GM19239 (cell line): Measurements from ENCODE around the gene CTSZ.
"Not testable (repeated sequence)": the region's sequence is repeated elsewhere in the genome, so short reads cannot be mapped to it uniquely, and the experiment has no call there.

ENCODE experiments used
- DNase-seq: peaks from one replicate; pipeline ENCODE4 v3.0.0; 2011; ENCODE audit warnings: low spot score; ENCODE audit not compliant: insufficient read length
- FAIRE-seq: peaks from 2 replicates; lab custom pipeline; 2011; peaks lifted over from hg19 to GRCh38; lab: Jason Lieb, UNC

Gene CTSZ

GRCh38 chr20:58984691-58985090, 22.4 kb downstream of the CTSZ start:
- DNase-seq (no peak), FAIRE-seq (no peak)

DNA sequence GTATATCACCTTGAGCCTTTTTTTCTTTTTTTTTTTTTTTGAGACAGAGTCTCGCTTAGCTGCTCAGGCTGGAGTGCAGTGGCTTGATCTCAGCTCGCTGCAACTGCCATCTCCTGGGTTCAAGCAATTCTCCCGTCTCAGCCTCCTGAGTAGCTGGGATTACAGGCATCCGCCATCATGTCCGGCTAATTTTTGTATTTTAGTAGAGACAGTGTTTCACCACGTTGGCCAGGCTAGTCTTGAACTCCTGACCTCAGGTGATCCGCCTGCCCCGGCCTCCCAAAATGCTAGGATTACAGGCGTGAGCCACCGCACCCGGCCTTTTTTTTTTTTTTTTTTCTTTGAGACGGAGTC, 24.0 kb downstream of the CTSZ start:
- FAIRE-seq, DNase-seq: not testable (repeated sequence)

DNA sequence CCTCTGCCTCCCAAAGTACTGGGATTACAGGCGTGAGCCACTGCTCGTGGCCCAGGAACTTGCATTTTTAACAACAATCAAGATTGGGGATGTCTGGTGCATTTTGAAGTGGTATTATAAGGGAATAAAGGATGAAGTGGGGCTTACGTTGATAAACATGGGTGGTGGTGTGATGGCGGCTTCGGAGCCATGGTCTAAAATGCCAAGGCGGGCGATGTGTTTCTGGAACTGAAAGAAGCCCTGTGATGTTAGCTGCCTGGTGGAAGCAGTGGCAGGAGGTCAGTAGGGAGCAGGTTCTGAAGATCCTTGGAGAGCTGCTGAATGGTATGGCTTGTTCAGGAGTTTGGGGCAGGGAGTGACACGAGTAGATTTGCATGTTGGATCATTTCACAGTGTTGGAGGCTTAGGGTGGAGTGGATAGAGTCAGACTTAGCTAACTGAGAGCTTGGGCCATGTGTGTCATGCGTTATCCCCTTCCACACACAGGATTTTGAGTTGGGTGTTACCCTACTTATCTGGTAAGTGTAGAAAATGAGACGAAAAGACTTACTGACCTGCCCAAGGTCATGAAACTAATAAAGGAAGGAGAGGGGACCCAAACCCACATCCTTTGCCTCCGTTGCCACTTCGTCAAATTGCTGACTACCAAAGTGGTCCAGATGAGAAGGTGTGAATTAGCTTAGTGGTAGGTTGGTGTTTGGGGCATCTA, 24.5 kb downstream of the CTSZ start:
- FAIRE-seq (no peak), DNase-seq (no peak)

- DNase-seq, result no peak
- FAIRE-seq, result no peak
These were observed 25.3 kb downstream of the CTSZ start for GRCh38 chr20:58981628-58982364.

DNA sequence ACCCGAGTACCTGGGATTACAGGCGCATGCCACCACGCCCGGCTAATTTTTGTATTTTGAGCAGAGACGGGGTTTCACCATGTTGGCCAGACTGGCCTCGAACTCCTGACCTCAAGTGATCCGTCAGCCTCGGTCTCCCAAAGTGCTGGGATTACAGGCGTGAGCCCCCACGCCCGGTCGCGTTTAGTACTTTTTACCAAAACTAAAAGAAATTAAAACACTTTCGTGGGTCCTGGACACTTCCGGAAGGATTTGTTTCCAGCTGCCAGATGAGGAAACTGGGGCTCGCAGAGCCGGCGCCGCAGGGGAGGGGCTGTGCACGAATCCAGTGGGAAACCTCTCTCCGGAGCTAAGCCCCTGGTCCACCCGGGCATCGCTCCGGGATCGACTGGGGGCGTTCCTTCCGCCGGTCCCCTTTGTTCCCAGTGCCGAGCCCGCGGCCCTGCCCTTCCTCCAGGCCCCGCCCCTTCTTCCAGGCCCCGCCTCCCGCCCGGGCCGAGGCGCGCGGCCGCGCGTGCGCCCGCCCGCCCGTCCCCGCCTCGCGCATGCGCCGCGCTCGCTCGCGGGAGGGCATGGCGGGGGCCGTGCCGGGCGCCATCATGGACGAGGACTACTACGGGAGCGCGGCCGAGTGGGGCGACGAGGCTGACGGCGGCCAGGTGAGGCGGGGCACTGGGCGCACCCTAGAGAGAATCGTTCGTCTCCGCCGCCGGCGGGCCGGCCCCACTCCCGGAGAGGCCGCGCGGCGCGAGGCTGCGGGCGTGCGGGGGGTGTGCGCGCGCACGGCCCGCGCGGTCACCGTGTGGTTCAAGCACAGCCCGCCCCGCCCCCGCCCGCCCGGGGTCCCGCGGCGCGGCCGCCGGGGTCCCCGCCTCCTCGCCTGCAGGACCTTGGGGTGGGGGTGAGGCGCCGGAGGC, 26.1 kb downstream of the CTSZ start, which contains the start of gene NELFCD:
NELFCD (plus strand) TSS at position 546 of the 917 bp plus-strand sequence; CDS start at position 600, 54 bp downstream.
- no peak for FAIRE-seq

DNA sequence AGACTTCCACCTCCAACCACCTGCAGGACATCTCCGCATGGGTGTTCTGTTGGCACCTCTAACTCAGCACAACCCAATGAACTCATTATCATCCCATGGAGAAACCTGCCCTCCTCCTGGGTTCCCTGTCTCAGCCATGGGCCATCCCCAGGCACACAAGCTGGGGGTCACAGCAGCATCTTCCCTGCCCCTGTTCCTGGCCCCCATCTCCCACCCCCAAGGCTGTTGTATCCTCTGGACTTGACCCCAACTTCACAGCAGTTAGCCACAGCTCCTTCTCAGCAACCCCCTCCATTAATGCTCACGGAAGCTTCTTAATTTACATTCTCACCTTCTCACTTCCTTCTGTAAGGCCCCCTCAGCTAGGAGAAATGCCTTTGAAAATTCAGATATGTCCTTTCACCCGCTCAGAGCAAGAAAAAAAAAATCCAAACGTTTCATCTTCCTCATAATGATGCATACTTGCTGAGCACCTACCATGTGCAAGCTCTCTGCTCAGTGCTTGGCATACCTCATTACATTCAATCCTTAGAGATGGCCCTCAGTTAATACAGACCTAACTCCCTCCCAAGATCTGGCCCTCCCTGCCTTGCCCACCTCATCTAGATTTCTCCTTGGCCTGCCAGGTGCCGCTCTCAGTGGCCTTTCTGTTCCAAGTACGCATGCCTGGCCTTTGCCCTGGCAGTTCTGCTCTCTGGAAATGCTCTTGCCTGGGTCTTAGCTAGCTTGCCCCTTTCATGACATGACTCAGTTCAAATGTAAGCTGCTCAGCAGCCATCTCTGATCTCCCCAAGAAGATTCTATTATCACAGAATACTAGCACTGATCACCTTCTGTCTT, 28.5 kb downstream of the CTSZ start:
- FAIRE-seq, result no peak
- DNase-seq, result no peak

More for the DNA sequence above, 26.1 kb downstream of the CTSZ start, which contains the start of gene NELFCD:
- peak; percentile 98 for DNase-seq

- DNase-seq, result no peak
- no peak for FAIRE-seq
These were observed 30.9 kb downstream of the CTSZ start for GRCh38 chr20:58976061-58976730.

GRCh38 chr20:58975353-58975752, 31.7 kb downstream of the CTSZ start:
- FAIRE-seq, result no peak
- DNase-seq, result no peak

GRCh38 chr20:58973866-58974265, 33.2 kb downstream of the CTSZ start:
- DNase-seq (no peak), FAIRE-seq (no peak)

GRCh38 chr20:58973179-58973578, 33.9 kb downstream of the CTSZ start:
- FAIRE-seq, result no peak
- no peak for DNase-seq

- DNase-seq (no peak), FAIRE-seq (no peak)
These were observed 35.6 kb downstream of the CTSZ start for GRCh38 chr20:58971429-58971828.

DNA sequence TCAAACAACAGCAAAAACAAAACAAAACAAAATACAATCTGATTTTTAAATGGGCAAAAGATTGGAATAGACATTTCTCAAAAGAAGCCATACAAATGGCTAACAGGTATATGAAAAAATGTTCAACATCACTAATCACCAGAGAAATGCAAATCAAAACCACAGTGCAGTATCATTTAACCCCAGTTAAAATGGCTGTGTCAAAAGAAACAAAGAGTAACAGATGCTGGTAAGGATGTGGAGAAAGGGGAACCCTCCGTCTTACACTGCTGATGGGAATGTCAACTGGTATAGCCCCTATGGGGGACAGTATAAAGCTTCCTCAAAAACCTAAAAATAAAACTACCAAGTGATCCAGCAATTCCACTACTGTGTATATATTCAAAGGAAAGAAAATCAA, 36.9 kb downstream of the CTSZ start:
- no peak for DNase-seq
- FAIRE-seq, result peak; percentile 47

GRCh38 chr20:58969439-58969838, 37.6 kb downstream of the CTSZ start:
- no peak for DNase-seq
- no peak for FAIRE-seq

DNA sequence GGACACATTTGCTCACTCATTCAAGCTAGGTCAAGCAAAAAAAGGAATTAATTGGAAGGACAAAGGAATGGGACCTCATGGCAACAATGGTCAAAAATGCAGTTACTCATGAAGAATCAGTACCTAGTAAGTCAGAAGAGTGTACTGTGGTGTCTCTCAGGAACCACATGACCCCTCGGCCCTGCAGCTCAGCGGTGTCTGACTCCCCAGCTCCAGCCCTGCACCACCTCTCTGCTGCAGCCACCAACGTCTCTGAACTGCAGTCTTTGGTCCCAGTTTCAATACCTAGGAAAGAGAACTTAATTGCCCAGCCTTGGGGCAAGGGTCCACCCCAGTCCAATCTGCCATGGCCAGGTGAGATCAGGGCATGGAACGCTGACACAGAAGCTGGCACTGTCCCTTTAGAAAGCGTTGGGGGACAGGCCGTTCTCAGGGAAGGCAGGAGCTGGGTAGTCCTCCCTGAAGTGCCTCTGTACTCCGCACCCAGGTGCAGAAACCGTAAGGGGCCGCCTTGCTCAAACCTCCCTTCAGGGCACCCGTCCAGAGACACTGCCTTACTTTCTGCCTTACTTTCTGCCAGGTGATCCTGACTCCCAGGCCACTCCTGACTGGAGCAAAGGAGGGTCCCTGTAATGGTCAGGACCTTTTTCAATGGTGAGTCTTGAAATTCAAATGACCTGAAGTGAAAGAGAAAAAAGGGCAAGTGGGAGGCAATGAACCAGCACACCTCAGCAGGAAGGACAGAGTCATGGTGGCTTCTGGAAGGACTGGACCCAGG, 39.2 kb downstream of the CTSZ start:
- no peak for FAIRE-seq

DNA sequence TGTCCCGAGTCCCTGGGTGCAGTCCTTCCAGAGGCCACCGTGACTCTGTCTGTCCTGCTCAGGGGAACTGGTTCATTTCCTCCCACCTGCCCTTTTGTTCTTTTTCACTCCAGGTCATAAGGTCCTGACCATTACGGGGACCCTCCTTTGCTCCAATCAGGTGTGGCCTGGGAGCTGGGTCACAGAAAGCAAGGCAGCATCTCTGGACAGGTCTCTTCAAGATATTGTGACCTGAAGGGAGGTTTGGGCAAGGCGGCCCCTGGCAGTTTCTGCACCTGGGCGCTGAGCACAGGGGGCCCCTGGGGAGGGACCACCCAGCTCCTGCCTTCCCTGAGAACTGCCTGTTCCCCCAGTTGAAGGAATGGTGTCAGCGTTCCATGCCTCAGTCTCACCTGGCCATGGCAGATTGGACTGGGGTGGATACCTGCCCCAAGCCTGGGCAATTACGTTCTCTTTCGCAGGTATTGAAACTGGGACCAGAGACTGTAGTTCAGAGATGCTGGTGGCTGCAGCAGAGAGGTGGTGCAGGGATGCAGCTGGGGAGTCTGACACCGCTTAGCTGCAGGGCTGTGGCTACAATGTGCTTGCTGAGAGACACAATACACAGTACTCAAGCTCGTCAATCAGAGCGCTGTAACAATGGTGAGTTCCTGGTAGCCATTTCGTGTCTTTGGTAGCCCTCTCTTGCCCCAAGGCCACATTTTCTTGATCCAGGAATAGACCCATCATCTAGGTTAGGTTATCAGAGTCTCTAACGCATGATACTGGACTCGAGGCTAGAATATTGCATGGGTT, 41.6 kb downstream of the CTSZ start:
- FAIRE-seq, result no peak
- DNase-seq, result no peak

More for the DNA sequence above, 39.2 kb downstream of the CTSZ start:
- DNase-seq, result no peak

DNA sequence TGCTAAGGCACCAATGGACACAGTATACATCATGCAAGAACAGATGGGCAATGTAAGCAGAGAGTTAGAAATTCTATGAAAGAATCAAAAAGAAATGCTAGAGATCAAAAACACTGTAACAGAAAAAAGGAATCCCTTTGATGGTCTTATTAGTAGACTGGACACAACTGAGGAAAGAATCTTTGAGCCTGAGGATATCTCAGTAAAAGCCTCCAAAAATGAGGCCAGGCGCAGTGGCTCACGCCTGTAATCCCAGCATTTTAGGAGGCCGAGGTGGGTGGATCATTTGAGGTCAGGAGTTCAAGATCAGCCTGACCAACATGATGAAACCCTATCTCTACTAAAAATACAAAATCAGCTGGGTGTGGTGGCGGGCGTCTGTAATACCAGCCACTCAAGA, 43.1 kb downstream of the CTSZ start:
- FAIRE-seq, DNase-seq: not testable (repeated sequence)

GRCh38 chr20:58963060-58963584, 43.9 kb downstream of the CTSZ start:
- no peak for FAIRE-seq

More at GRCh38 chr20:58963060-58963584, 43.9 kb downstream of the CTSZ start:
- DNase-seq, result no peak
